GM19452 (cell line): Measurements from ENCODE around the gene PAAF1.

Experiments used
- ATAC-seq: cut with Tn5 transposase; IDR thresholded peaks from one replicate; pipeline ENCODE4 v1.9.1; 2021; ENCODE audit not compliant: unreplicated experiment

Gene PAAF1

DNA sequence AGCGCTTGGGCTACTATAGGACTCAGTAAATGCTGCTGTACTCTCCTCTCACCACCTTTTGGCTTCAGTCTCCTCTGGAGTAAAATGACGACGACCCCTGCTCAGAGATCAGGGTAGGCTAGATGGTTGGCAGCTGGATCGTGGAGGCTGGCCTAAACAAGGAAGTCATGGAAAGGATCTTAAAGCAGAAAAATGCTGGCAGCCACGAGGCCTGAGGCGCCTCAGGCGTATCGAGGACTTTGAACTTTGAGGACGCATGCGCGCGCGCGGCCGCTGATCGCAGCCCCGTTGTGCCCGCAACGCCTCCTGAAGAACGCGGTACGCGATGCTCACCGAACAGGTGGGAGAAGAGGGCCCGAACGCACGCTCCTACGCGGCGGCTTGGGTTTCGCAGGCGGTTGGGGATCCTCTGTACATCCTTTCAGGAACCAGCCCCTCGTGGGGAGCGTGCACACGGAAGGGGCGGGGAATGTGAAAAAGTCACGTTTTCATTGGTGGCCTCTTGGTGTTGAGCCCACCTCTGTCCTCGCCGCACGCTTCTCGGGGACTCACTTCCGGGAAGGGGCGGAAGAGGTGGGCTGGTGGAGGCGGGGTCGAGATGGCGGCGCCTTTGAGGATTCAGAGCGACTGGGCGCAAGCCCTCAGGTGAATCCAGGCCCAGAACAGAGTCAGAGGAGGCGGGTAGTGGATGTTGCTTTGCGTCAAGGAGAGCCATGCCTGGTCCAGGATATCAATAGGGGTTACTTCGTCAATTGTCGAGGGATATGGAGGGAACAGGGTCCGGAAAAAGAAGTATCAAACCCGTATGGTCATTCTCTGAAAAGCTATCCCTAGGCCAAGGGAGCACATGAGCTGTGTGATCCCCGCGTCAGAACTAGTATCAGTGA is at the start of gene PAAF1, which contains the start of gene COA4:
Gene PAAF1 (plus strand): TSS at position 576 of the 887 bp plus-strand sequence. CDS start 23 bp downstream, at position 599.
Gene COA4 (minus strand): TSS at position 423 of the 887 bp plus-strand sequence. CDS start 3,468 bp downstream, outside the sequence.
- peak; percentile 93 for ATAC-seq

DNA sequence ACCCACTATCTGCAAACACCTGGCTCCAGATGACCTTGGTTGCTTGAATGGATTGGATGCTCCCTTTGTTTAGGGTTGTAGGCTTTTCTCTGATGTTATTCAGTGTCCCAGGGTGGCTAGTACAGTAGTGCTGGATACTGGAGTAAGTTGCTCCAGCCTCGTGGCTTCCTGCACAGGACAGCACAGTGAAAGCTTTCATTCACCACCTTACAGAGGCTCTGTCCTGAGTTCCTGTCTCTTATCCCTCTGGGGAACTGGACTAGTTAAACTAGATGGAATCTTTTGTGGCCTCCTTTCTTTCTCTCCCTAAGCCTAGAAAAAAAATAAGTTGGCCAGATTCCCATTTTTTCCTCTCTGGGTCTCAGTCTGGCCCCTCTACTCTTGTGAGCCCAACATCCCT is 46.5 kb upstream of the PAAF1 start:
- no peak for ATAC-seq

GRCh38 chr11:73833067-73833466 is 43.7 kb upstream of the PAAF1 start:
- ATAC-seq: no peak

DNA sequence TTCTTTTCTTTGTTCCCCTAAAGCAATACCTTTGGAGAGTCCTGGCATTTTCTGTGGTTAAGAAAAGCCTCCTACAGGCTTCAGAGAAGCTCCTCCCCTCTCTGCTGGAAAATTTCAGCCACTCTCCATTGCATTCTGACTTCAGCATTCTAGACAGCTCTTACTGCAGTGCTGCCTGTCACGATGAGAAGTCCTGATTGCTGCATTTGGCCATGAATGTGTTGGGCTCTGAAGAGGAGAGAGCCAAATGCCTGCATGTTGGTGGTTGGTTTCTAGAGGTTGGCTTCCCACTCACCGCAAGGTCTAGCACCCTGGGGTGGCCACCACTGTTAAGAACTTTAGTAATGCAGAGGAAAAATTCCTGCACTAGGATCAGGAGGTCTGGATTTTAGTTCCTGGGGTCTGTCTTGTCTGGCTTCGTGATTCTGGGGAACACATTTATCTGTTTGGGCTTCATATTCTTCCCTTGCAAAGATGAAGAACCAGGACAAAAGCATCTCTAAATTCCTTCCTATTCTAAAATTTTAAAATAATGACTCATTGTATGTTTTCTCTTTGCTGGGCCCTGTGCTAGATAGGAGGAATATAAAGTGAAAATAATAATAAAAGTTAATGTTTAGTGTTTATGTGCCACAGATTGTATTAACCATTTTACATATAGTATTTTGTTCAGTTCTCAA is 38.2 kb upstream of the PAAF1 start:
- ATAC-seq: no peak

GRCh38 chr11:73839123-73839457 is 37.7 kb upstream of the PAAF1 start:
- ATAC-seq: no peak

DNA sequence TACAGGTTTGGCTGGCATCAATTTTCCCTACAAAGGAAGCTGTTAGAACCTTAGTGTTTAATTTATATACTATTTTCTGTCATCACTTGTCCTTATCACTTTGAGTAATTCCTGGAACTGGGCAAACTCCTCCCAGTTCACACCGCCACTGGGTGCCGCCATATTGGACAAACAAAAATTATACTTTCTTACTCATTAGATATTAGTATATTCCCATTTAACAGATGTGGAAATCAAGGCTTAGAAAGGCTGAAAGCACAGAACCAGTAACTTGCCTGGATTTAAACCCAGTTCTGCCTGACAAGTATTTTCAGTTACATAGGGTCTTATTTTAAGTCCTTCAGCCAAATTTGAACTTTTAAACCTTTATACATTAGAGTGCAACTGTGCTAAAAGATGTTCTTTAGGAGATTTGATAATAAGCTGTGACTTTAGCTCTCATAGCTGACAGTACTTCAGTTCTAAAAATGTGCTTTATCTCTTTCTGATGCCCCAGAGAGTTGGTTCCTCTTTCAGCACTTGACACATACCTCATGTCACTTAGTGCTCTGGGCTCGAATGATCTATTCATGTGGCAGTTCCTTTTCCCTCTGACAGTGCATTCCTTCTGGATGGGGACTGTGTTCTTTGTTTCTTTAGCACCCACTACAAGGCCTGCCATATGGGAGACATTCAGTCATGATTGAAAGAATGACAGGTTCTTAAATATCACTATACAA is 25.6 kb upstream of the PAAF1 start:
- ATAC-seq: no peak

DNA sequence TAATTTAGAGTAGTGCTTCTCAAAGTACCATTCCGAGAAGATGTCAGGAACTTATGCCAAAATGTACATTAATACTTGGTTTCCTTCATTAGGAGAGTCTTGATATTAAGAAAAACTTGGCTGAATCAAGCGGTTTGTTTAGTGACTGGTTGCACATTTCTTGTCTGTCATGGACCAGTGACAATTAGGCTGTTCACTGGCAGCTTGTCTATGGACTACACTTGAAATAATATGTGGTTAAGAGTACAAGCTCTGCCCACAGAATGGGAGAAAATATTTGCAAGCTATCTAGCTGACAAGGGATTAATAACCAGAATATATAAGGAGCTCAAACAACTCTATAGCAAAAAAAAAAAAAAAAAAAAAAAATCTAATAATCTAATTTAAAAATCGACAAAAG is 24.8 kb upstream of the PAAF1 start:
- ATAC-seq: no peak

DNA sequence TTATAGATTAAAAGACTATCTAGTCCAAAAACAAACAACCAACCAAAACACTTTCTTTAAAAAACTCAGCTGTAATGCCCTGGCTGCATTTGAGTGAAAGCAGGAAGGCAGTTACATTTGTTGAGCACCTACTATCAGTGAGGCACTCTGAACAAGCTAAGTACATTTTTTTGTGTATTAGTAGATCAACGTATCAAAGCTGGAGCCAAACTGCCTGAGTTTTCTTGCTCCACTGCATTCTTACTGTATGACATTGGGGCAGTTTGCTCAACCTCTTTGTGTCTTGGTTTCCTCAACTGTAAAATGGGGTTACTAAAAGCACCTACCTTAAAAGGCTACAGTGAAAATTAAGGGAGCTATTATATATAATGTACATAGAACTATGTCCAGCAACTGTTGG is 22.1 kb upstream of the PAAF1 start:
- no peak for ATAC-seq

GRCh38 chr11:73856031-73856567 is 20.7 kb upstream of the PAAF1 start:
- ATAC-seq: no peak

- no peak for ATAC-seq
Measured at GRCh38 chr11:73859671-73860070, 17.1 kb upstream of the PAAF1 start.

DNA sequence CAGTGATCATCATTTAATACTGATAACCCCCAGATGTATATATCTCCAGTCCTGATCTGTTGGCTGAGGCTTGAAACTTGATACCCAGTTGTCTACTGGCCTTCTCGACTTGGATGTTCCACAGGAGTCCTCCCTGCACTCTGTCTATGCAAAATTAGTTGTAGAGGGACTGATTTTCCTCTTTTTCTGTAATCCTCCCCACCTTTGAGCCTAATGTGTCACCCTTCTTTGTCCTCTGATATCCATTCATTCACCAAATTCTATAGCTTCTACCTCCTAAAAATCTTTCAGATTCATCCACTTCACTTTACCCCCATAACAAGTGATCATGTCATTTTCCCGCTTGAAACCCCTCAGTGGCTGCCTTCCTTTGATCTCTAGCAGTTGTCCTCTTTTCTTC is 16.6 kb upstream of the PAAF1 start:
- no peak for ATAC-seq

- no peak for ATAC-seq
Measured at GRCh38 chr11:73862986-73863385, 13.8 kb upstream of the PAAF1 start.

- ATAC-seq: no peak
Measured at GRCh38 chr11:73866095-73866579, 10.7 kb upstream of the PAAF1 start.

DNA sequence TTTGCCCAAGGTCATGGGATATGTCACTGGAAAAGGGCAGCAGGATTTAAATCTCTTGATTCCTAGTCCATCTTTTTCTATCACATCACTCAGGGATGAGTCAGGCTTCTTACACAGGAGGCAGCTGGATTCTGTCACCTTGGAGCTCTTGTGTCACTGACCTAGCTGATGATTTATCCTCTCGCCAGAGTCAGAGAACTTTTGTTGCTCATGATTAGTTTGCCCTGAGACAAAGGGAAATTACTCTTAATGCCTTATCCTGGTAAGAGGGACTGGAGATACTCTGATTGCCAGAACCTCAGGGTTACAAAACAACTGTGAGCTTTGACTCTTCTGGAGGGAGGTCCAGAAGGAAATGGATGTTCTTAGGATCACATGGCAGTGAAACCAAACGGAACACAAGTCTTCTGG is 10.2 kb upstream of the PAAF1 start:
- ATAC-seq: no peak

DNA sequence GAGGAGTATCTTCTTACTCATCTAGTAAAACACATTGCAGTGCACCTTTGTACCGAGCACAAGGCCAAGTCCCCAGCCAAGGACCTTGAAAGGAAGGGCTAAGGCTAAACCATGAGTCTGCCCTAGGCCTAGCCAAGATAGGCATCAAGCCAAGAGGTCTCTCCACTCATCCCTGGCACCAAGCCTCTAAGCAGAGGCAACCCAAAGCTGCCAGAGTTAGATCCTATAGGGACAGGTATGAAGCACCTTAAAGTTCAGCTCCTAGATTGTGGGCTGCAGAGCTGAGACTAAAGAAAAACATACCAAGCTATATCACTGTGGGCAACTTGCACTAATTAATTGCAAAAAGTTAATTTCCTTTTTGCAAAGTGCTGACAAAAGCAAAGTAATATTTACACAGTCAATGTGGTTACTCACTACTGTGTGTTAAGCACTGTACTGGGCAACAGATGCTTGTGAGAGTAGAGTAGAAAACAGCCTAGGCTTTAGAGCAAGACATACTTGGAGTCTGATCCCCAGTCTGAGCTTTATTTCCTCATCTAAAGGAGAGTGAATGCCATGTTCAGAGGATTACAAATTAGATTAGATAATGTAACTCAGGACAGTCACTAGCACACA is 7.4 kb upstream of the PAAF1 start:
- ATAC-seq: no peak

DNA sequence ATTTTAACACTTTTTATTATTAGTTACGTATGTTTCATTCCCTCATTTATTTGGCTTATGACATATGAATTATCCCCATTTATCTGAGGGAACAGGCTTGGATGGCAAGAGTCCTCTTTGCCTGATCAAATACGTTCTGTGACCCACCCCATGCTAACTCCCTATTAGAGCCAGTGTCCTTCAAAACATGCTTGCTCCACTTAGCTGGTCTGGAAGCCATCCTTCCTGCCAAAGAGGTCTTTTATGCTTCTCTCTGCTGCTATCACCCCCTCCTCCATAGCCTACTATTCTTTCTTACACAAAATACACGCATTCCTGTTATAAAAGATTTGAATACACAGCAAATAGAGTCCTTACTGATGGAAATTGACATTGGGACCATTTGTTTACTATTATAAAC is 6.5 kb upstream of the PAAF1 start:
- ATAC-seq: no peak

DNA sequence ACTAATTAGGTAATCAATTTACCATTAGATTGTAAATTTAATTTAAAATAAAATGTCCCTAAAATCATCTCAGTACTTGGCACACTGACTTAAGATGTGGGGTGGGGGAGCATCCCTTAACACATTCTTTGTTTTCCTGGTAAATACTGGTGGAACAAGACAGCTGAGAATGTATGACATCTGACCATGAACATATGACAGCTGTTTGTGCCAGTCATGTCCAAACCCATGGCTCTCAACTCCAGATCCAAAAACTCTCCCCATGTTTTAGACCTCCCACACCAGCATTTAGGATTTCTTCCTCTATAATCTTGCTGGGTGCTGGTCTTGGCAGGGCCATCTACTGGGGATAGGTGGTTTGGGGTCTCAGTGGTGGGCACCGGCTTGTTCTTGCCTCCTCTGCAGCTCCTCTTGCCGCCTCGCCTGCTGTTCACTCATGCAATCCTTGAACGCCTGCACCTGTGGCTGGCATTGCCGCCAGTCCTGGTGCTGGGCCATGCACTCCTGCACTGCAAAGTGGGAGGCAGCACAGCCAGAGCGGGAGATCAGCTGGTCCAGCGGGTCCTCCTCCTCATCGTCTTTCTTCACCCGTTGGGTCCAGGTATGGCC is 3.9 kb upstream of the PAAF1 start:
- ATAC-seq: no peak

- ATAC-seq: no peak
Measured at GRCh38 chr11:73875380-73875779, 1.4 kb upstream of the PAAF1 start.

GRCh38 chr11:73875840-73876239 is 959 bp upstream of the PAAF1 start:
- no peak for ATAC-seq

- no peak for ATAC-seq
Measured at GRCh38 chr11:73878771-73879170, 2.0 kb downstream of the PAAF1 start.
